Neuronal stem cell (in vitro differentiated cells): ENCODE measurements around the gene PSEN2.
A peak's percentile ranks its signal among the peaks of the same experiment; 100 is the strongest.

ENCODE experiments used
- DNase-seq: peaks from one replicate; pipeline ENCODE4 v3.0.0-alpha.2; 2013; ENCODE audit warnings: low spot score
- H2AFZ ChIP-seq: one replicate; pipeline ENCODE4 v1.6.1; 2013; ENCODE audit warnings: mild to moderate bottlenecking, low read length, inconsistent platforms
- H2AK5ac ChIP-seq: 2 replicates; pipeline ENCODE4 v1.6.1; 2013; ENCODE audit warnings: low read depth, mild to moderate bottlenecking, inconsistent platforms, low read length, moderate library complexity, mixed read lengths
- H2BK120ac ChIP-seq: 2 replicates; pipeline ENCODE4 v1.6.1; 2013; ENCODE audit warnings: low read depth, mild to moderate bottlenecking, inconsistent platforms, low read length, moderate library complexity, mixed read lengths
- H2BK12ac ChIP-seq: one replicate; pipeline ENCODE4 v1.6.1; 2013; ENCODE audit warnings: low read length, inconsistent platforms
- H2BK15ac ChIP-seq: 2 replicates; pipeline ENCODE4 v1.6.1; 2013; ENCODE audit warnings: mild to moderate bottlenecking, low read length, inconsistent platforms, mixed read lengths
- H2BK5ac ChIP-seq: one replicate; pipeline ENCODE4 v1.6.1; 2013; ENCODE audit warnings: inconsistent platforms, mild to moderate bottlenecking, low read length, moderate library complexity
- H3K14ac ChIP-seq: one replicate; pipeline ENCODE4 v1.6.1; 2013; ENCODE audit warnings: low read length, inconsistent platforms
- H3K18ac ChIP-seq: 2 replicates; pipeline ENCODE4 v1.6.1; 2013; ENCODE audit warnings: low read length, inconsistent platforms
- H3K23ac ChIP-seq: 2 replicates; pipeline ENCODE4 v1.6.1; 2013; ENCODE audit warnings: low read depth, mild to moderate bottlenecking, mixed read lengths, low read length, inconsistent platforms; ENCODE audit not compliant: poor library complexity
- H3K27ac ChIP-seq: replicated peaks from 3 replicates; pipeline ENCODE4 v1.5.1; 2013; ENCODE audit warnings: low read length, inconsistent platforms
- H3K27me3 ChIP-seq, 3 experiments: 2 replicates each; pipeline ENCODE4 v1.6.1; 2013; ENCODE audit warnings: low read length in 3 of 3, mild to moderate bottlenecking in 2 of 3, inconsistent platforms in 1 of 3, low read depth in 1 of 3, mixed read lengths in 1 of 3, moderate library complexity in 1 of 3; ENCODE audit not compliant: control insufficient read depth in 3 of 3, insufficient read depth in 3 of 3
- H3K36me3 ChIP-seq, 2 donors: replicated peaks in 1 of 2; 2 replicates each; pipeline ENCODE4 v1.6.1; 2013; ENCODE audit warnings: low read length in 2 of 2; ENCODE audit not compliant: control insufficient read depth in 2 of 2, insufficient read depth in 2 of 2
- H3K4ac ChIP-seq: 2 replicates; pipeline ENCODE4 v1.6.1; 2013; ENCODE audit warnings: inconsistent platforms, mild to moderate bottlenecking, low read length, moderate library complexity
- H3K4me1 ChIP-seq, 2 donors: 1 replicate in 1 of 2; 2 replicates in 1 of 2; pipeline ENCODE4 v1.6.1; 2013; ENCODE audit warnings: low read length in 2 of 2, low read depth in 1 of 2; ENCODE audit not compliant: control insufficient read depth in 2 of 2, insufficient read depth in 1 of 2
- H3K4me2 ChIP-seq: one replicate; pipeline ENCODE4 v1.6.1; 2013; ENCODE audit warnings: mild to moderate bottlenecking, low read length, inconsistent platforms; ENCODE audit not compliant: insufficient read depth, poor library complexity, severe bottlenecking
- H3K4me3 ChIP-seq, 2 donors: 2 replicates each; pipeline ENCODE4 v1.5.1; 2013; ENCODE audit warnings: low read length in 2 of 2, mild to moderate bottlenecking in 2 of 2, inconsistent platforms in 1 of 2, moderate library complexity in 1 of 2
- H3K79me1 ChIP-seq: one replicate; pipeline ENCODE4 v1.6.1; 2013; ENCODE audit warnings: low read depth, mild to moderate bottlenecking, inconsistent platforms, low read length, moderate library complexity
- H3K9ac ChIP-seq: one replicate; pipeline ENCODE4 v1.6.1; 2013; ENCODE audit warnings: mild to moderate bottlenecking, low read depth, low read length, inconsistent platforms; ENCODE audit not compliant: poor library complexity
- H3K9me3 ChIP-seq, 2 donors: replicated peaks in 1 of 2; 2 replicates each; pipeline versions ENCODE3 to v1.6.1; 2013; ENCODE audit warnings: low read length in 2 of 2, mild to moderate bottlenecking in 2 of 2, inconsistent platforms in 1 of 2, low read depth in 1 of 2, mixed read lengths in 1 of 2, moderate library complexity in 1 of 2; ENCODE audit not compliant: control insufficient read depth in 2 of 2, insufficient read depth in 1 of 2
- H4K8ac ChIP-seq: one replicate; pipeline ENCODE4 v1.6.1; 2013; ENCODE audit warnings: low read depth, mild to moderate bottlenecking, inconsistent platforms, low read length, moderate library complexity
- H4K91ac ChIP-seq: one replicate; pipeline ENCODE4 v1.6.1; 2013; ENCODE audit warnings: low read length, low read depth, mild to moderate bottlenecking, inconsistent platforms; ENCODE audit not compliant: poor library complexity
- WGBS, 2 donors: extraction: QIAGEN DNeasy Blood & Tissue Kit; methylation state at CpG; one replicate each; pipeline ENCODE4 v1.1.7; 2013; ENCODE audit warnings: missing lambda C conversion rate in 2 of 2, mixed read lengths in 1 of 2; ENCODE audit not compliant: insufficient read length in 2 of 2, insufficient replicate concordance in 1 of 2; ENCODE audit errors: extremely low coverage in 2 of 2; 5-methylcytosine and 5-hydroxymethylcytosine counted together

PSEN2 gene

DNA sequence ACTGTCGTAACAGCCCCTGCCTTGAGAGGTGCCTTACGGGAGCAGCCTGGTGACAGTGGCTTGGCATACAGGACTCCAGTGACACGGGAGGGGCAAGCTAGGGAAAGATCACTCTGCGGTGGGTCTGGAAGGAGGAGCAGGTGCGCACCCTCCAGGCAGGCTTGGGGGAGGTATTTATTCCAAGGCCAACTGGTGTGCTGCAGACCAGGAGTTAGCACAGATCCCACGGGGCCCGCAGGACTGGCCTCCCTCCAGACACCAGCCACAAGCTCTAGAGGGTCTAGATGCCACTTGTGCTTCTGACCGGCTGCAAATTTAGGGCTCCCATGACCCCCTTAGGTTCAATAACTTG, 22.1 kb downstream of the PSEN2 start:
- H3K23ac ChIP-seq = peak overlapping the region; percentile 11
- H3K36me3 ChIP-seq = peaks cover 43 to 46% of the 10 kb centered on the region in 2 donors
- no peak overlapping the region for H2BK5ac ChIP-seq
- peaks cover 0 to 1% of the 10 kb centered on the region in 2 donors for H3K4me1 ChIP-seq
- H2BK12ac ChIP-seq = no peak overlapping the region
- H3K9me3 ChIP-seq = no peaks in the 10 kb centered on the region
- H2BK120ac ChIP-seq = no peak overlapping the region
- H3K9ac ChIP-seq = peak overlapping the region; percentile 63
- no peak overlapping the region for H3K14ac ChIP-seq
- no peak overlapping the region for H2AK5ac ChIP-seq
- no peak overlapping the region for H4K8ac ChIP-seq
- H3K27ac ChIP-seq = no peak overlapping the region
- no peaks in the 10 kb centered on the region for H3K27me3 ChIP-seq
- WGBS, 2 donors = no CpG with 5 or more reads among the region's 8 CpGs
- H4K91ac ChIP-seq = no peak overlapping the region
- H3K4ac ChIP-seq = no peak overlapping the region
- DNase-seq = no peak
- H2AFZ ChIP-seq = no peak overlapping the region
- H3K79me1 ChIP-seq = no peaks in the 10 kb centered on the region
- H2BK15ac ChIP-seq = no peak overlapping the region
- H3K4me2 ChIP-seq = no peak overlapping the region
- no peak overlapping the region for H3K18ac ChIP-seq
- H3K4me3 ChIP-seq = no peak overlapping the region

DNA sequence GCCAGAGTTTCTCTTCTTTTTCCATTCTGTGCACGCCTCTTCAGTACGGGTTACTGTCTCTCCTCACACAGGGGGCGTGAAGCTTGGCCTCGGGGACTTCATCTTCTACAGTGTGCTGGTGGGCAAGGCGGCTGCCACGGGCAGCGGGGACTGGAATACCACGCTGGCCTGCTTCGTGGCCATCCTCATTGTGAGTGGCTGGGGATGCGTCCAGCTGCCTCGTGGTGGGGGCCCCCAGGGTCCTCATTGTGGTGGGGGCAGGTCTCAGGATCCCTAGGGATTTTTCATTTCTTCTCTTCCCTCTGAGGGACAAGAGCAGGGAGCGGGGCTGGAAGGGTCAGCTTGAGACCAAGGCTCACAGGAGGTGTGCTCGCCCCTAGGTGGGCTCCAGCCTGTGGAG, 23.5 kb downstream of the PSEN2 start:
- Histone ChIP-seq H3K27me3 (no peaks in the 10 kb centered on the region), H3K4me3 (no peak overlapping the region), H4K91ac (no peak overlapping the region)

DNA sequence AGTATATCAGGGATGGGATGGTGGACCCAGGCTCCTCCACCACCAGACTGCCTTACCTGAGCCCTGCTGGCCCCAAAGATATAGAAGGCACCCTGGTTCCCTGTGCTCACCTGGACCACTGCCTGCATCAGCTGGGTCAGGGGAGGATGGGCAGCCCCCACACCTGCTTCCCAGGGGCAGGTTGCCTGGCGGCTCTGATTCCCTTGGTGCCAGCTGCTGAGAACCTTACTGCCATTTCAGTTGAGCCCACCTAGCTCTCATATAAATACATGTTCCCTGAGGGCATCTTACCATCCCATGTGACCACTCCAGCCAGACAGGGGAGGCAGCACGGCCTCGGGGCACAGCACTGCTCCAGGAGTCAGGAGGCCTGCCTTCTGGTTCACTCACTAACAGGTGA, 24.4 kb downstream of the PSEN2 start:
- Histone ChIP-seq H4K8ac (no peak overlapping the region), H3K14ac (no peak overlapping the region), H3K4ac (no peak overlapping the region), H3K27ac (no peak overlapping the region), H2AFZ (no peak overlapping the region), H3K23ac (no peak overlapping the region), H3K79me1 (no peaks in the 10 kb centered on the region), H3K4me3 (no peak overlapping the region), H3K36me3 (peaks cover 31 to 37% of the 10 kb centered on the region in 2 donors), H3K18ac (no peak overlapping the region), H2BK12ac (peak overlapping the region; percentile 19), H3K9me3 (no peaks in the 10 kb centered on the region), H2BK15ac (no peak overlapping the region), H3K27me3 (no peaks in the 10 kb centered on the region), H3K4me2 (no peak overlapping the region), H3K9ac (no peak overlapping the region), H2AK5ac (no peak overlapping the region), H4K91ac (peak overlapping the region; percentile 32), H3K4me1 (peaks cover 0 to 1% of the 10 kb centered on the region in 2 donors), H2BK5ac (peak overlapping the region; percentile 13), H2BK120ac (no peak overlapping the region)
- WGBS, 2 donors = no CpG with 5 or more reads among the region's 3 CpGs
- no peak for DNase-seq

More for the DNA sequence above, 23.5 kb downstream of the PSEN2 start:
- Histone ChIP-seq H3K27ac (no peak overlapping the region), H3K4me1 (peaks cover 0 to 1% of the 10 kb centered on the region in 2 donors), H3K14ac (no peak overlapping the region), H2BK5ac (no peak overlapping the region), H2BK120ac (no peak overlapping the region), H4K8ac (no peak overlapping the region), H3K79me1 (no peaks in the 10 kb centered on the region), H2AK5ac (no peak overlapping the region), H3K23ac (peak overlapping the region; percentile 65), H2AFZ (no peak overlapping the region), H3K4ac (no peak overlapping the region), H3K9me3 (no peaks in the 10 kb centered on the region), H3K9ac (no peak overlapping the region), H3K36me3 (peaks cover 33 to 36% of the 10 kb centered on the region in 2 donors), H3K18ac (no peak overlapping the region), H2BK15ac (no peak overlapping the region), H2BK12ac (no peak overlapping the region), H3K4me2 (no peak overlapping the region)
- WGBS, 2 donors = no CpG with 5 or more reads among the region's 13 CpGs
- DNase-seq = no peak

DNA sequence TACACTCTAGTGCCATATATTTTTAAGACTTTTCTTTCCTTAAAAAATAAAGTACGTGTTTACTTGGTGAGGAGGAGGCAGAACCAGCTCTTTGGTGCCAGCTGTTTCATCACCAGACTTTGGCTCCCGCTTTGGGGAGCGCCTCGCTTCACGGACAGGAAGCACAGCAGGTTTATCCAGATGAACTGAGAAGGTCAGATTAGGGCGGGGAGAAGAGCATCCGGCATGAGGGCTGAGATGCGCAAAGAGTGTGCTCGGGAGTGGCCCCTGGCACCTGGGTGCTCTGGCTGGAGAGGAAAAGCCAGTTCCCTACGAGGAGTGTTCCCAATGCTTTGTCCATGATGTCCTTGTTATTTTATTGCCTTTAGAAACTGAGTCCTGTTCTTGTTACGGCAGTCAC, 25.2 kb downstream of the PSEN2 start:
- no peak overlapping the region for H2BK15ac ChIP-seq
- no peak overlapping the region for H4K91ac ChIP-seq
- H3K4me1 ChIP-seq = no peaks in the 10 kb centered on the region
- H3K9ac ChIP-seq = no peak overlapping the region
- peaks cover 31 to 38% of the 10 kb centered on the region in 2 donors for H3K36me3 ChIP-seq
- no peak overlapping the region for H3K4me2 ChIP-seq
- H4K8ac ChIP-seq = no peak overlapping the region
- peaks cover 0 to under 1% of the 10 kb centered on the region in 2 donors for H3K9me3 ChIP-seq
- no peak overlapping the region for H2AFZ ChIP-seq
- H3K14ac ChIP-seq = no peak overlapping the region
- H3K23ac ChIP-seq = no peak overlapping the region
- no peak overlapping the region for H2BK12ac ChIP-seq
- no peak for DNase-seq
- H2BK5ac ChIP-seq = no peak overlapping the region
- H3K18ac ChIP-seq = no peak overlapping the region
- H3K4ac ChIP-seq = no peak overlapping the region
- H3K27ac ChIP-seq = no peak overlapping the region
- H2BK120ac ChIP-seq = no peak overlapping the region
- H3K27me3 ChIP-seq = no peaks in the 10 kb centered on the region
- H3K4me3 ChIP-seq = no peak overlapping the region
- no peak overlapping the region for H2AK5ac ChIP-seq
- H3K79me1 ChIP-seq = no peaks in the 10 kb centered on the region
- no CpG with 5 or more reads among the region's 11 CpGs for WGBS, 2 donors
